GM18517 (cell line): ENCODE data around the gene KCTD17.

Experiments
- ATAC-seq: cut with Tn5 transposase; IDR thresholded peaks from one replicate; pipeline ENCODE4 v1.9.1; 2021; ENCODE audit warnings: mild to moderate bottlenecking, moderate library complexity; ENCODE audit not compliant: unreplicated experiment

KCTD17 gene

DNA sequence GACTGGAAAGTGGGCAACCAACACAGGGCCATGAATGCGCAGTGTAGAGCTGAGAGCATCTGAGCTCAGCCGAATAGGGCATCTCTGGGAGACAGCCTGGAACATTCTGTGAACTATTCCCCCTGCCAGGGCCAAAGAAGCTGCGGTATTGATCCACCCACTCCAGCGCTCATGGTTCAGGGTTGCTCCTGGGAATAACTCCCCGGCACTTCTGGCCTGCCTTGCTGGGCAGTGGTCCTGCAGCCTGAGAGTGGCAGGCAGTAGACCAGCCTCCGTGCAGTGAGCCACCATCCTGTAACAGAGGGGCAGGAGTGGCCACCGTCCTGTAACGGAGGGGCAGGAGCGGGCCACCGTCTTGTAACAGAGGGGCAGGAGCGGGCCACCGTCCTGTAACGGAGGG lies 45.8 kb downstream of the KCTD17 start:
- ATAC-seq, result no peak

DNA sequence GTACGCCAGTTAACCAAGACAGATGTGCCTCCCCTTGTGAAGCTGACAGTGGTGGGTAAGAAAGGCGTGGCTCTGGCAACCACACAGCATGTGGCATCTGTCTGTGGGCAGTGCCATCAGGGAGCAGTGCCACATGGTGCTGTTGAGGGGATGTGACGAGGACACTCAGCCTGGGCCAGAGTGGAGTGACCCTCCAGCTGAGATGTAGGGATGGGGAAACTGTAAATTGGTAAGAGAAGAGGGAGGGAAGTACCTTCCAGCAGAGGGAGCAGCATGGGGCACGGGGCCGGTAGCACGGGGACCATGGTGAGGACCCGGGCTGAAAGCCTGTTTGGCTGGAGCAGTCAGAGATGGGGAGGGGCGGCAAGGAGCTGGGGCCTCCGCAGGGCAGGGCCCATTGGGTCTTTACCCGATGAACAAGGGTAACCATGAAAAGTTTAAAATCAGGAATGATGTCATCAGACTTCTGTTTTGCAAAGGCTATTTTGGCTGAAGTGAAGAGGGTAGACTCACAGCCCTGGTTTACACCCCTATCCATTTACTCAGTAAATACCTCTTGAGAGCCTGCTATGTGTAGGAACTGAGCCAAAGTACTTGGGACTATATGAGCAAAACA lies 47.5 kb downstream of the KCTD17 start:
- ATAC-seq, result no peak

DNA sequence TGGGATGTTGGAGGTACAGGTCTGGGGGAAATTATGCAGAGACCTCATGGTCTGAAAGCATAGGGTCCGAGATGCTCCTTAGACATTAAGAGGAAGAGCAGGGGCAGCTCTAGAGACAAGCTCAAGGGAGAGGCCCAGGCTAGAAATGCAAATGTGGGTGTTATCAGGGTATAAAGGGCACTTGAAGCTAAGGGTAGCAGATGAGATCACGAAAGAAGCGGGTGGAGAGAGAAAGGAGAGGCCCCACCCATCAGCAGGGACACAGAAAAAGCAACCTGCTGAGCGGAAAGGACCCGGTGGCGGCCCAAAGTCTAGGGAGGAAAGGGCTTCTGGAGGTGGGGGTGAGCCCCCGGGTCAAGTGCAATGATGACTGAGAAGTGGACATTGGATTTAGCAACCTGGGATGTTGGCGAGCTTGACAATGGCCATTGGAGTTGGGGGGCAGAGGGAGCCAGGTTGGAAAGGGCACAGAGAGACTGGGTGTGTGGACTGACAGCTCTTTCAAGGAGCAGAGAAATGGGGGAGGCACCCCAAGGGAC lies 49.1 kb downstream of the KCTD17 start:
- ATAC-seq, result no peak

DNA sequence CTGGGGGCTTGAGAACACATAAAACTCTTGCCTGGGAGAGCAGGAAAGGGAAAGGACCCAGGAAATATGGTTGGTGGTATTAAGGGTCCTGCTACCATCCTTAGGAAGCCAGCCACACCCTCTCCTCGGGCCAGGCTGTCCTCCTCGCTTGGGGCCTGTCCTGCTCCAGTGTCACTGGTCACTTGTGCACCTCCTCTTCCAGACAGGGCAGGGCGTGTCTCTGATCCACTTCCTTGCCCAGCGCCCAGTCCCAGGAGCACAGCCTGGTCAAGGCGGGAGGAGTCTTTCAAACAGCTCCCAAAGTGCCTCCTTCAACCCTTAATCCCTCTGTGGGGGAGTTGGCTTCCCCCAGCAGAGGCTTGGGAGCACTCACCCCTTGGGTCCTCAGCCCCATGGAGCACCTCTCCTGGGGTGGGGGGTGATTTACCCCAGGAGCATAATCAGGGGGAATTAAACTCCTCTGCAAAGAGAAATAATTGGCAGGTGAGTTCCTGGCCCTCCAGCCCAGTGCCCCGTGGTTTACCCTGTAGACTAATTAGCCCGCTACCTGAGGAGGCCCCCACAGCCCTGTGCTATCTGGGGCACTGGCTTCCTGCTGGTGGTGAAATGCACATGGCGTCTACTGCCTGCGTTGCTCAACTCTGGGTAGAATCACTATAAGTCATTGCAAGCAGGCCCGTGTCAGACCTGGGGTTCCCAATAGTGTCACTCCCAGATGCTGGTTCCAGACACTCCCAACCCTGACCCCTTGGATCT lies 49.9 kb downstream of the KCTD17 start:
- ATAC-seq, result no peak

DNA sequence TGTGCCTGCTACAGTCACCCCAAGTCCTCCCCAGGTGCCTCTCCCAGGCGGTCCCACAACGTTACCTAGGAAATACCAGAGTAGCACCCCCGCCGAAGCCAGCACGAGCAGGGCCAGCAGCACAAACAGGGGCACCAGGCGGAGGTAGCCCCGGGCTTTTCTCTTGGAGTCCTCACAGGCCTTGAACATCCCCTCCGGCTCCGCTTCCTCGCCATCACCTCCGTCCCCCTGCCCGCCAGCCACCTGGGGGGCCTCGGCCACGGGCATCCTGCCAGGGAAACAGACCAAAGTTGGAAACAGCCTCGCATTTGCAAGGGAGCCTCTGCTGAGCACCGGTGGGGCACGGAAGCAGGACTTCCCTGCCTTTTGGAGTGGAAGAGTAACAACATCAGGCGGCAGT lies 51.6 kb downstream of the KCTD17 start:
- no peak for ATAC-seq

DNA sequence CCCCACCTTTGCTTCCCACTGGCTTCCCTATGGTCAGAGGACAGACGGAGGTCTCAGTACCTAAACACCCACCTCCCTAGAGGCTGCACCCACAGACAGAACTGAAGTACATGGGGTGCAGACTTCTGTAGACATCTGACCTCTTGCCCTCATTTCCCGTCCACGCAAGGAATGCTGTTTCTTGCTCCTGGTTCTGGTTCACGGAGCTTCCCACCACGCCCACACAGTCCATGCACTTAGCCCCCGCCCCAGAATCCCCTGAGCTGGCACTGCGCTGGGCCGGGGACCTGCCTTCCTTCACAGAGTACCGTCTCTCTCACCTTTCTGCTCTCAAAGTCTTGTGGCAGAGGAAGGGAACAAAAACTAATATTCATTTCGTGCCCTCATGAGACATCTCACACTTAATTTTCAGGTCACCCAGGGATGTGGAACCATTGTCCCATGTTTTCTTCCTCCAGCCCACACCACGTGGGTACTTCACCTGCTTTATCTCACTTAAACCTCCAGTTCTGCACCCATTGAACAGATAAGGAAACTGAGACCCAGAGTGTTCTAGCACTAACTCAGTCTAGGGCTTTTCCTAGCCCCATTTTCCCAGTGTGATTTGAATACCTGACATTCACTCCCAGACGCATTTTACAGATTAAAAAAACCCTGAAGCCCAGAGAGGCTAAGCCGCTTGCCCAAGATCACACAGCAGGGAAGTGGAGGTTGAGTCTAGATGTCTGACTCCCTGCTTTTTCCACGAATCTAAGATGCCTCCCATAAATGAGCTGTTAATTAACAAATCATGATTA lies 52.3 kb downstream of the KCTD17 start:
- ATAC-seq, result no peak

DNA sequence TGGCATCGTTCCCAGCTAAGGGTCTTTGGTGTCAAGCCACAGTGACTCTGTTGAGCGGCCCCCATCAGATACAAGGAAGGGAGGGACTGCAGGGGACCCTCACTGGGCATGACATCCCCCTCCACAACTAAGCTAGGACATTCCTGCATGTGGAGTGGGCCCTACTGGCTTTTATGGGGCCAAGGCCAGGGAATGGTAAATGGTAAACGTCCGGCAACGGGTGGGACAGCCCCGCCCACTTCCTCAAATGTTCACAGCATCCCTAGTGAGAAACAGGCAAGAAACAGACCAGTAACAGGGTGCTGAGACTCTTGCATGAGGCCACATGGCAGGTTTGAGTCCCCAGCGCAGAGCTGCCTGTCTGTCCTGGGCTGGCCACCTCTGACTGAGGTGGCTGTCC lies 53.6 kb downstream of the KCTD17 start:
- no peak for ATAC-seq

DNA sequence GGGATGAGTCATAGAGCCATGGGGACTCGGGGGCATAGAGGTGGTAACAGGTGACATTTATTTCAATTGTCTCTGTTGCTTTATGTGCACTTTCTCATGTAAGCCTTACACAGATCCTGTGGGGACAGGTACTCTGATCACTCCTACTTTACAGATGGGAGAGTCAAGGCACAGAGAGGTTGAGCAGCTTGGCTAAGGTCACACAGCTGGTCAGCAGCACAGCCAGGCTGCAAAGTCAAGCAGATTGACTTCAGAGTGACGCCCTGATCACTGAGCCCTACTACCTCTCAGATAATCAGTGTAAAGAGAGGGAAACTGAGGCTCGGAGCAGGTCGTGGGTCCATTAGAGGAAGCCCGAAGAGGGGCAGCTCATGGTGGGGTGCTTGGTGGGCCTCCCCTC lies 54.4 kb downstream of the KCTD17 start:
- no peak for ATAC-seq

DNA sequence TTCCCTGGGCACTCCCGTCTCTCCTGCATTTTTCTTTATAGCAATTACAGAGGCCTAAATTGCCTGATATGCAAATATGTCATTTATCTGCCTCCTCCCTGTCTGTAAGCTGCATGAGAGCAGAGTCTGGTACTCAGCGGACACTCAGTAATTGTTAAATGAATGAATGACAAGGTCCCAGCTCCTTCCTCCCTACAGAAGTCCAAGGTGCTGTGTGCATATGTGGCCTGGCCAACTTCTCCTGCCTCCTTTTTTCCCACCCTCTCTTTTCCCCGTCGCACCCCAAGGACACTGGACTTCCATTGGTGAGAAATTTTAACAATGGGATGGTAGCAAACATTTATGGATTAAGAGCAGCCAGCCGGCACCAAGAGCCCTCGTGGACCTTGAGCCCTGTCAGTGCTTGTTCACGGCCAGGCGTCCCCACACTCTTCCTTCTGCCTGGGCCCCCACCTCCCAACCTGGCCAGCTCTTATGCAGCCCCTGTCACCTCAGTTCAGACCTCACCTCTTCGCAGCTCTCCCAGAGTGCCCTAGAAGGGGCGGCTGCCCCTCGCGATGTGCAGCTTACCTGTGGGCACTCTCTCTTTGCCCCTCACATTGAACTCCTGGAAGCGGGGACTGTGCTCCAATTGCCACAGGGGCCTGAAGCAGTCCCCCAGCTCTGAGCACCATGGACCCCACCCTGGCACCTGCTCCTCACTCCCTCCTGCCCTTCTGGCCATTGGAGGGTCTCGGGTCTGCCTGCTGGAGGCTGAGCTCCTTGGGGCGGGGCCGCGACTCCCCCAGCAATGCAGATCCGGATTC lies 56.5 kb downstream of the KCTD17 start:
- no peak for ATAC-seq

DNA sequence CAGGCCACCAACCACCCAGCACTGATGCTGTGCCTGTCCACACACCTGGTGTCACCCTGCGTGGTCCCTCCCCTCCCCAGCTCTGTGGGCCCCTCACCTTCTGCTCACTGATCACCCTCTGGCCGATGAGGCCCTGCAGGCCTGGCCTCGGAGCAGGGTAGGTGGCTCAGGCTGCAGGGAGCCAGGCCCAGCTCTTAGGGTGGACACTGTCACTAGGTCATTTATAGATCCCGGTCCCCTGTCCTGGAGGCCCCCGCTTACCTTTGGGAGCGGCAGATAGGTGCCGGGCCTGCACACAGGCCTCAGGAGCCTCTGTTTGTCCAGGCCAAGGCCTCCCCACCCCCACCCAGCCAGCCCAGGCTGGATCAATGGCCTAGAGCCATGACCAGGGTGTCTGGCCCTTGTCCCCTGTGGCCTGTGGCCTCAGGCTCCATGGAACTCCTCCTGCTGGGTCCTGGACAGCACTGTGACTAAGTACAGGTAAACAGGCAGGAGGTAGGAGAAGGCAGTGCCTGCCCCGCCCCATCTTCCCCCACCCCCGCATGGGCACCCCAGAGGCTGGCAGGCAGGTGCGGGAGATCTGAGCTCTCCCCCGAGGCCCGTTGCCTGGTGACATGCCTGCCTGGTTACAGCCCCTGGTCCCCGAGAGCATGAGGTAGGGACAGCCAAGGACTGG lies 57.8 kb downstream of the KCTD17 start, which contains the start of gene TMPRSS6:
Gene TMPRSS6 (minus strand): TSS at position 472 of the 676 bp plus-strand sequence. CDS start 6,296 bp downstream, outside the sequence.
- ATAC-seq, result no peak

DNA sequence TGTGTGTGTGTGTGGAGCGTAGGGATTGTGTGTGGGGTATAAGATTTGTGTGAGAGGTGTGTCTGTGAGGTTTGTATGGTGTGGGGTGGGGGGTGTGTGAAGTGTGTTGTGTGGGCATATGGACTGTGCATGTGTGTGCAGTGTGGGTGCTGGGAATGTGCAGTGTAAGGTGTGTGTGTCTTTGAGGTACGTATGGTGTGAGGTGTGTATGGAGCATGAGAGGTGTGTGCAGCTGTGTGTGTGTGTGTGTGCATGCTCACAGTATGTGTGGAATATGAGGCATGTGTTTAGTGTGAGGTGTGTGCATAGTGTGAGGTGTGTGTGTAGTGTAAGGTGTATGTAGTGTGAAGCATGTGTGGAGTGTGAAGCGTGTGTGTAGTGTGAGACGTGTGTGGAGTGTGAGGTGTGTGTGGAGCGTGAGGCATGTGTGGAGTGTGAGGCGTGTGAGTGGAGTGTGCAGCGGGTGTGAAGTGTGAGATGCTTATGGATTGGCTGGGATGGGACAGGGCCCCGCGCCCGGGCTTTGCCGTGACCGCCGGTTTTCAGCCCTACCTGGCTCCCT lies 59.7 kb downstream of the KCTD17 start:
- no peak for ATAC-seq

DNA sequence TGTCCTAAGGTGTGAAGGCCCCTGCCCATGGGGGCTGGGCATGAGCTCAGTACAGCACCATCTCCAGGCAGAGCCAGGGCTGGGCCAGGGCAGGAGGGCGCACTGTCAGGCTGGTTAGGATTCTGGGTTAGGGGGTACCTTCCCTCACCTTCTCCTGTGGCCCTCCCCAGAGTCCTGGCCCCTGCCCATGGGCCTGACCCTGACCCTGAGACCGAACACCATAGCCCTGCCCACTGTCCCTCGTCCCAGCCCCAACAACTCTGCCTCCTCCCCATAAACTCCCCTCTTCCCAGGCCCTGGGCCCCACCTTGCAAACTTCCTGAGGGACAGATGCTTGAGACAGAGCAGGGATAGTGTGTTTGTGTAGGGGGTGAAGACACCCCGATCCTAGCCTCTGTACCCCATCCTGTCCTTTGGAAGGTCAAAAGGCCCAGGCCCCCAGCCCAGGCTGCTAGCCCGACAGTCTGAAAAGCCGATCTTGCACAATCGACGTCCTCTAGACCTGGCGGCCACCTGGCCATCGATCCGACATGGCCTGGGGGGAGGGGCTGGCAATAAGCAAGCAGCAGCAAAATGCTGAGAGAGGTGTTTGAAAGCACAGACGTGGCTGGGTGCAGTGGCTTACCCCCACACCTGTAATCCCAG lies 60.7 kb downstream of the KCTD17 start:
- no peak for ATAC-seq
